Measurements from ENCODE around the gene ETNPPL. TPM values are rescaled to one million over a fixed set of nuclear protein-coding genes. Genes with fewer than 3 reads are reported as not detected.

The ETNPPL gene
- total RNA-seq, 1 donor from 2014 or later = 0.43 TPM

DNA sequence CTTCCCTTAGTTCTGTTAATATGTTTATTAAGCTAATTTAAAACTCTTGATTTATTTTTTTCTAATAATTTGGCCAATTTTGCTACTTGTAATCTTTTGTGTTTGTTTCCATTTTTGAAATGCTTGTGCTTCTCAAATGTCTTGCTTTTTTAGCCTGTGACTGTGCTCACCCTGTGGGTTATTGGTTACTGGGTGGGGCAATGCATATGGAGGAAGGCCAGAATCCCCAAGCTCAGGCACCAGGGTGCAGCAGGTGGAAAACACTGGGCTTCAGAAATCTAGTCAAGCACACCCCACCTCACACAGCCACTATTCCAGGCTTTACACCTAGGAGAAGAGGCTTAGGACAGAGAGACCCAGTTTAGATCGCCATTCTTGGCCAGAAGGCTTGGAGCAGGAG is 33.1 kb downstream of the ETNPPL start:
- H3K4me3 ChIP-seq = no peak overlapping the region
- peaks cover 3% of the 10 kb centered on the region for H3K36me3 ChIP-seq
- no peaks in the 10 kb centered on the region for H3K4me1 ChIP-seq
- no peak overlapping the region for H3K9ac ChIP-seq
- no peak overlapping the region for H2AFZ ChIP-seq (replicated peaks)
- H3K4me3 Mint-ChIP-seq = no peak overlapping the region
- H3K9me3 Mint-ChIP-seq = peaks cover 24% of the 10 kb centered on the region
- no peak overlapping the region for H3K27ac ChIP-seq
- DNase-seq (ENCODE audit: low spot score) = no peak
- TF ChIP-seq EZH2phosphoT487 (IDR thresholded peaks at IDR 0.05) (no peak), EZH2 (IDR thresholded peaks at IDR 0.05) (no peak)
- TF ChIP-seq, protein P1, sequence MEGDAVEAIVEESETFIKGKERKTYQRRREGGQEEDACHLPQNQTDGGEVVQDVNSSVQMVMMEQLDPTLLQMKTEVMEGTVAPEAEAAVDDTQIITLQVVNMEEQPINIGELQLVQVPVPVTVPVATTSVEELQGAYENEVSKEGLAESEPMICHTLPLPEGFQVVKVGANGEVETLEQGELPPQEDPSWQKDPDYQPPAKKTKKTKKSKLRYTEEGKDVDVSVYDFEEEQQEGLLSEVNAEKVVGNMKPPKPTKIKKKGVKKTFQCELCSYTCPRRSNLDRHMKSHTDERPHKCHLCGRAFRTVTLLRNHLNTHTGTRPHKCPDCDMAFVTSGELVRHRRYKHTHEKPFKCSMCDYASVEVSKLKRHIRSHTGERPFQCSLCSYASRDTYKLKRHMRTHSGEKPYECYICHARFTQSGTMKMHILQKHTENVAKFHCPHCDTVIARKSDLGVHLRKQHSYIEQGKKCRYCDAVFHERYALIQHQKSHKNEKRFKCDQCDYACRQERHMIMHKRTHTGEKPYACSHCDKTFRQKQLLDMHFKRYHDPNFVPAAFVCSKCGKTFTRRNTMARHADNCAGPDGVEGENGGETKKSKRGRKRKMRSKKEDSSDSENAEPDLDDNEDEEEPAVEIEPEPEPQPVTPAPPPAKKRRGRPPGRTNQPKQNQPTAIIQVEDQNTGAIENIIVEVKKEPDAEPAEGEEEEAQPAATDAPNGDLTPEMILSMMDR (IDR thresholded peaks at IDR 0.05) = no peak
- H4K20me1 ChIP-seq (ENCODE audit: low read depth) = no peaks in the 10 kb centered on the region
- H3K4me1 Mint-ChIP-seq = no peaks in the 10 kb centered on the region
- H3K79me2 ChIP-seq (ENCODE audit: low read depth) = no peaks in the 10 kb centered on the region
- H3K9me3 ChIP-seq (ENCODE audit: low read depth) = peaks cover 4% of the 10 kb centered on the region
- H3K36me3 Mint-ChIP-seq = peaks cover 5% of the 10 kb centered on the region
- no peaks in the 10 kb centered on the region for H3F3A ChIP-seq (ENCODE audit: low read depth)
- H3K27ac Mint-ChIP-seq = no peak overlapping the region
- no peaks in the 10 kb centered on the region for H3K27me3 ChIP-seq
- H3K27me3 Mint-ChIP-seq (ENCODE audit: insufficient read depth, low read depth) = no peaks in the 10 kb centered on the region
- H3K4me2 ChIP-seq = no peak overlapping the region

DNA sequence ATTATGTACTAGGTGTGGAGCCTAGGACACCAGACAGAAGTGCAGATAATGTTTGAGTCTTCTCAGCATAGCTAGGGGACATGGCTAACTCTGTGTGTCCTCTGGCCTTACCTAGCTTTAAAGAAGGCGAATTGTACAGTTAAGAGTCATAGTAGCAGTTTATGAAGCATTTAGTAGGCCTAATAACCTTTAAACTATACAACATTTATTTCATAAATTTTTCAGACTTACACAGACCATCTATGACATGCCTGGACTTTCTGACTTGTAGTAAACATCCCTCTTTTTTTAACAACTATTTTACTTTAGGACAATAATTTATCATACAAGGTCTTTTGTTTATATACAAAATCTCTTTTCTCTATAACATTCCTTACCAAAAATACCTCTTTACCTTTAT is 37.4 kb downstream of the ETNPPL start:
- Histone ChIP-seq H3K4me3 (no peak overlapping the region), H3K9ac (no peak overlapping the region), H3F3A (ENCODE audit: low read depth) (no peaks in the 10 kb centered on the region), H3K4me1 (no peaks in the 10 kb centered on the region), H3K79me2 (ENCODE audit: low read depth) (no peaks in the 10 kb centered on the region), H3K9me3 (ENCODE audit: low read depth) (peaks cover 12% of the 10 kb centered on the region), H3K27me3 (no peaks in the 10 kb centered on the region), H2AFZ (replicated peaks) (no peak overlapping the region), H3K36me3 (peaks cover 3% of the 10 kb centered on the region), H3K27ac (no peak overlapping the region), H3K4me2 (no peak overlapping the region), H4K20me1 (ENCODE audit: low read depth) (no peaks in the 10 kb centered on the region)
- TF ChIP-seq EZH2 (IDR thresholded peaks at IDR 0.05) (no peak), EZH2phosphoT487 (IDR thresholded peaks at IDR 0.05) (no peak)
- TF ChIP-seq, protein P1 (IDR thresholded peaks at IDR 0.05) = no peak
- Mint-ChIP-seq H3K4me1 (no peaks in the 10 kb centered on the region), H3K27ac (no peak overlapping the region), H3K9me3 (peaks cover 37% of the 10 kb centered on the region), H3K27me3 (ENCODE audit: insufficient read depth, low read depth) (no peaks in the 10 kb centered on the region), H3K4me3 (no peak overlapping the region), H3K36me3 (peaks cover 7% of the 10 kb centered on the region)
- DNase-seq (ENCODE audit: low spot score) = peak; percentile 17

DNA sequence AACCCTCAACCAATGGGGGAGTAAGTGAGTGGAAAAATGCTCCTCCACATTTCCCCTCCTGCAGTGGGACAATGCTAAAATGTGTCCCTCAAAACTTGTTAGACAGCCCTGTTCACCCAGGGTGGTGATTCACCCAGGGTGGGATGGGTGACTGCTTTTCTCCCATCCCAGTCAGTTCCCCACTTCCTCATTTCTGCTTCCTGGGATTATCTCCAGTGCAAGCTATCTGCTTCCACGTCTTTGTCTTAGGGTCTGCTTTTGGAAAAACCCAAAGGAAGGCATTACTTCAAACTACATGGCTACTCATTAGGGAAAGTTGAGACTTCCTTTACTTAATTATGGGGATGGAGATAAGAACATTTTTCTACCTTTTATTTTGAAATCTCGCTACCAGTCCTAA is 45.5 kb downstream of the ETNPPL start:
- Histone ChIP-seq H3K4me3 (no peak overlapping the region), H3F3A (ENCODE audit: low read depth) (peaks cover 8% of the 10 kb centered on the region), H3K4me2 (no peak overlapping the region), H3K9ac (no peak overlapping the region), H3K27me3 (no peaks in the 10 kb centered on the region), H4K20me1 (ENCODE audit: low read depth) (no peaks in the 10 kb centered on the region), H3K79me2 (ENCODE audit: low read depth) (no peaks in the 10 kb centered on the region), H3K9me3 (ENCODE audit: low read depth) (no peaks in the 10 kb centered on the region), H2AFZ (replicated peaks) (no peak overlapping the region), H3K36me3 (no peaks in the 10 kb centered on the region), H3K27ac (no peak overlapping the region), H3K4me1 (peaks cover 5% of the 10 kb centered on the region)
- Mint-ChIP-seq H3K27ac (no peak overlapping the region), H3K4me3 (no peak overlapping the region), H3K9me3 (peaks cover 2% of the 10 kb centered on the region), H3K4me1 (no peaks in the 10 kb centered on the region), H3K36me3 (no peaks in the 10 kb centered on the region), H3K27me3 (ENCODE audit: insufficient read depth, low read depth) (peaks cover 4% of the 10 kb centered on the region)
- TF ChIP-seq EZH2phosphoT487 (IDR thresholded peaks at IDR 0.05) = no peak
- TF ChIP-seq, protein P1 (IDR thresholded peaks at IDR 0.05) = no peak
- DNase-seq (ENCODE audit: low spot score) = no peak

Data from neural progenitor cell (in vitro differentiated cells).